ENCODE results near the gene PRDM5. TPM values are rescaled to one million over a fixed set of nuclear protein-coding genes. Genes with fewer than 3 reads are reported as not detected.

Gene PRDM5
- total RNA-seq, 2 donors from 2014 or later, result 9.6 to 36.3 TPM

DNA sequence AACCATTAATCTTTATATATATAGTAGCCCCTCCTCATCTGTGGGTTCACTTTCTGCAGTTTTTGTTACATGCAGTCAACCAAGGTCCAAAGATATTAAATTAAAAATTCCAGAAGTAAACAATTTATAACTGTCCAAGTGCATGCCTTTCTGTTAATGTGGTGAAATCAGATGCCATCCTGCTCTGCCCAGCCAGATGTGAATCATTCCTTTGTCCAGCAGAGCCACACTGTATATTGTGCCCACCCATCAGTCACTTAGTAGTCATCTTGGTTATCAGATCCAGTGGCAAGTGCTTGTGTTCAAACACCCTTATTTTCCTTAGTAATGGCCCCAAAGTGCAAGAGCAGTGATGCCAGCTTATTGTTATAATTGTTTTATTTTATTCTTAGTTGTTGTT is 17.2 kb upstream of the PRDM5 start:
- Histone ChIP-seq H3K9me3 (peaks cover 0 to 3% (median 0%) of the 10 kb centered on the region in 3 donors), H3K4me3 (no peak overlapping the region), H3K27me3 (no peaks in the 10 kb centered on the region), H3K4me1 (no peaks in the 10 kb centered on the region), H3K27ac (no peak overlapping the region), H3K36me3 (replicated peaks in 1 of 2; ENCODE audit: insufficient read depth in 1 of 2, low read depth in 2 of 2) (no peaks in the 10 kb centered on the region)
- ATAC-seq (no peak), DNase-seq (no peak)
- no peak for TF ChIP-seq POLR2A (IDR thresholded peaks at IDR 0.05)
- TF ChIP-seq, protein P1, sequence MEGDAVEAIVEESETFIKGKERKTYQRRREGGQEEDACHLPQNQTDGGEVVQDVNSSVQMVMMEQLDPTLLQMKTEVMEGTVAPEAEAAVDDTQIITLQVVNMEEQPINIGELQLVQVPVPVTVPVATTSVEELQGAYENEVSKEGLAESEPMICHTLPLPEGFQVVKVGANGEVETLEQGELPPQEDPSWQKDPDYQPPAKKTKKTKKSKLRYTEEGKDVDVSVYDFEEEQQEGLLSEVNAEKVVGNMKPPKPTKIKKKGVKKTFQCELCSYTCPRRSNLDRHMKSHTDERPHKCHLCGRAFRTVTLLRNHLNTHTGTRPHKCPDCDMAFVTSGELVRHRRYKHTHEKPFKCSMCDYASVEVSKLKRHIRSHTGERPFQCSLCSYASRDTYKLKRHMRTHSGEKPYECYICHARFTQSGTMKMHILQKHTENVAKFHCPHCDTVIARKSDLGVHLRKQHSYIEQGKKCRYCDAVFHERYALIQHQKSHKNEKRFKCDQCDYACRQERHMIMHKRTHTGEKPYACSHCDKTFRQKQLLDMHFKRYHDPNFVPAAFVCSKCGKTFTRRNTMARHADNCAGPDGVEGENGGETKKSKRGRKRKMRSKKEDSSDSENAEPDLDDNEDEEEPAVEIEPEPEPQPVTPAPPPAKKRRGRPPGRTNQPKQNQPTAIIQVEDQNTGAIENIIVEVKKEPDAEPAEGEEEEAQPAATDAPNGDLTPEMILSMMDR (IDR thresholded peaks at IDR 0.05), result no peak
- intact Hi-C loops (cut with DNase I), result no loop called here

DNA sequence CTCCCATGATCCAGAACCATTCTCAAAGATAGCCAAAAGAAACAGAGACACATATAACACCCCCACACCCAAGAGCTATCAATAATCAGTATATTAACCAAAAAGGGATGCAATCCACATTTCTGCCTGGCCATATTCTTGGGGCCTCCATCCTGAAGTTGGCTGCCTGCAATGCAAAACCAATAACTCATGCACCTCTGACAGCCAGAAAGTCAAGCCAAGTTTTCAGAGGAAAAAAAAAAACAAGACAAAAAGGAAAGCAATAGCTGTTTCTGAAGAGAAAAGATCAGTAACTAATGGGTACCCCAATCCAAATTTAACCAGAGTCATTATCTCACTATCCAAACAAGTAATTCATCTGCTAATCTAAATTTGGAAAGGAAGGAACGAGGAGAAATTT is 7.3 kb upstream of the PRDM5 start:
- Histone ChIP-seq H3K9me3 (no peaks in the 10 kb centered on the region), H3K4me1 (peaks cover 18% of the 10 kb centered on the region), H3K27me3 (no peaks in the 10 kb centered on the region), H3K27ac (no peak overlapping the region), H3K36me3 (replicated peaks in 1 of 2; ENCODE audit: insufficient read depth in 1 of 2, low read depth in 2 of 2) (no peaks in the 10 kb centered on the region), H3K4me3 (no peak overlapping the region)
- DNase-seq (no peak), ATAC-seq (no peak)
- 16 to 20% methylated on average over 1 of the region's 1 CpG for WGBS, 2 donors
- intact Hi-C loops (cut with DNase I), result no loop called here
- TF ChIP-seq, protein P1 (IDR thresholded peaks at IDR 0.05), result no peak
- TF ChIP-seq POLR2A (IDR thresholded peaks at IDR 0.05), result no peak

GRCh38 chr4:120927801-120928409 is 5.4 kb upstream of the PRDM5 start:
- DNase-seq (no peak), ATAC-seq (no peak)
- Histone ChIP-seq H3K9me3 (no peaks in the 10 kb centered on the region), H3K27ac (no peak overlapping the region), H3K27me3 (no peaks in the 10 kb centered on the region), H3K36me3 (replicated peaks in 1 of 2; ENCODE audit: insufficient read depth in 1 of 2, low read depth in 2 of 2) (no peaks in the 10 kb centered on the region), H3K4me3 (no peak overlapping the region), H3K4me1 (peaks cover 29% of the 10 kb centered on the region)
- intact Hi-C loops (cut with DNase I), result no loop called here
- TF ChIP-seq, protein P1 (IDR thresholded peaks at IDR 0.05), result no peak
- TF ChIP-seq POLR2A (IDR thresholded peaks at IDR 0.05), result no peak

DNA sequence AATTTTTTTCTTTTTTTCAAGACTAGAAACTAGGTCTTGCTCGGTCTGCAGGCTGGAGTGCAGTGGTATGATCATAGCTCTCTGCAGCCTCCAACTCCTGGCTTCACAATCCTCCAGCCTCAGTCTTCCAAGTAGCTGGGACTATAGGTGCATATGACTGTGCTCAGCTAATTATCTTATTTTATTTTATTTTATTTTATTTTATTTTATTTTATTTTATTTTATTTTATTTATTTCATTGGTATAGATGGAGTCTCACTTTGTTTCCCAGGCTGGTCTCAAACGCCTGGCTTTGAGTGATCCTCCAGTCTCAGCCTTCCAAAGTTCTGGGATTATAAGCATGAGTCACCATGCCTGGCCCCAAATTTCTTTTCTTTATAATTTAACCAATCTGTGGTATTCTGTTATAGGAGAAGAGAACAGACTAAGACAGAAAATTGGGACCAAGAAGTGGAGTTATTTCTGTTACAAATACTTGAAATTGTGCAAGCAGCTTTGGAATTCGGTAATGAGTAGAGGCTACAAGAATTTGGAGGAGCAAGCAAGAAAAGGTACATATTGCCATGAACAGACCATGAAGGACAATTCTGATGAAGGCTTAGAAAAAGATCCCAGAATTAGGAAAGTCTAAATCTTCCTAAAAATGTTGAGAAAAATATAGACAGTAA is 4.0 kb upstream of the PRDM5 start:
- no peak for TF ChIP-seq POLR2A (IDR thresholded peaks at IDR 0.05)
- TF ChIP-seq, protein P1 (IDR thresholded peaks at IDR 0.05), result no peak
- WGBS, 2 donors, result 90% methylated on average over 3 of the region's 3 CpGs
- peaks cover 31% of the 10 kb centered on the region for H3K4me1 ChIP-seq
- intact Hi-C loops (cut with DNase I), result no loop called here
- no peaks in the 10 kb centered on the region for H3K9me3 ChIP-seq
- no peaks in the 10 kb centered on the region for H3K27me3 ChIP-seq
- DNase-seq (no peak), ATAC-seq (no peak)
- H3K36me3 ChIP-seq (replicated peaks in 1 of 2; ENCODE audit: insufficient read depth in 1 of 2, low read depth in 2 of 2), result no peaks in the 10 kb centered on the region
- no peak overlapping the region for H3K4me3 ChIP-seq
- H3K27ac ChIP-seq, result no peak overlapping the region

DNA sequence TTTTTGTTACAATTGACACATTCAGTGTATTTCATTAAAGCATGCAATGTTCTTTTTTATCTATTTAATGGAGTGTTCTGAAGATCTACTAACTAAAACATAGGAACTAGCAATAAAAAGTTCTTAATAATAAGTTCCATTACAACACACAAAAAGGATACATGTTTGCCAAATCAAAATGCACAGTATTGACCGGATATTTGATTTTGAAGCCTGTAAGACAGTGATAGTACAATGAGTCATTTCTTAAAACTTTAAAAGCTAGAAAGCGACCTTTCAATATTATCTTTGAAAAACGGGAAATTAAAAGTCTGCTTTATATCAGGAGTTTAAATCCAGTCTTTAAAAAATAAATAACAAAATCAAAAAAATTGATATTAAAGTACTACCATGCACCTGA is 2.4 kb upstream of the PRDM5 start:
- no peak overlapping the region for H3K4me3 ChIP-seq
- H3K27me3 ChIP-seq, result no peaks in the 10 kb centered on the region
- ATAC-seq, result no peak
- H3K4me1 ChIP-seq, result peaks cover 43% of the 10 kb centered on the region
- DNase-seq, result no peak
- WGBS, 2 donors, result 42 to 62% methylated on average over 3 of the region's 3 CpGs
- TF ChIP-seq, protein P1 (IDR thresholded peaks at IDR 0.05), result no peak
- intact Hi-C loops (cut with DNase I), result no loop called here
- H3K36me3 ChIP-seq (replicated peaks in 1 of 2; ENCODE audit: insufficient read depth in 1 of 2, low read depth in 2 of 2), result no peaks in the 10 kb centered on the region
- no peak overlapping the region for H3K27ac ChIP-seq
- no peaks in the 10 kb centered on the region for H3K9me3 ChIP-seq

All from body of pancreas (tissue), 4 donors.